C4-2B (cell line): ENCODE measurements around the gene TRIM61.
"Not testable (repeated sequence)": the region's sequence is repeated elsewhere in the genome, so short reads cannot be mapped to it uniquely, and the experiment has no call there.

Experiments
- ZFX ChIP-seq: fragments of 450-650 bp; IDR thresholded peaks from 2 replicates; pipeline ENCODE4 v1.6.1; 2017
- TF ChIP-seq, protein P1 (sequence below): fragments of 450-650 bp; conservative IDR thresholded peaks from 2 replicates; pipeline ENCODE4 v1.5.1; 2017; ENCODE audit warnings: mild to moderate bottlenecking

DNA sequence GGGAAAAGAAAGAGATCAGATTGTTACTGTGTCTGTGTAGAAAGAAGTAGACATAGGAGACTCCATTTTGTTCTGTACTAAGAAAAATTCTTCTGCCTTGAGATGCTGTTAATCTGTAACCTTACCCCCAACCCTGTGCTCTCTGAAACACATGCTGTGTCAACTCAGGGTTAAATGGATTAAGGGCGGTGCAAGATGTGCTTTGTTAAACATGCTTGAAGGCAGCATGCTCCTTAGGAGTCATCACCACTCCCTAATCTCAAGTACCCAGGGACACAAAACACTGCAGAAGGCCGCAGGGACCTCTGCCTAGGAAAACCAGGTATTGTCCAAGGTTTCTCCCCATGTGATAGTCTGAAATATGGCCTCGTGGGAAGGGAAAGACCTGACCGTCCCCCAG, 24.5 kb upstream of the TRIM61 start:
- TF ChIP-seq, protein P1, sequence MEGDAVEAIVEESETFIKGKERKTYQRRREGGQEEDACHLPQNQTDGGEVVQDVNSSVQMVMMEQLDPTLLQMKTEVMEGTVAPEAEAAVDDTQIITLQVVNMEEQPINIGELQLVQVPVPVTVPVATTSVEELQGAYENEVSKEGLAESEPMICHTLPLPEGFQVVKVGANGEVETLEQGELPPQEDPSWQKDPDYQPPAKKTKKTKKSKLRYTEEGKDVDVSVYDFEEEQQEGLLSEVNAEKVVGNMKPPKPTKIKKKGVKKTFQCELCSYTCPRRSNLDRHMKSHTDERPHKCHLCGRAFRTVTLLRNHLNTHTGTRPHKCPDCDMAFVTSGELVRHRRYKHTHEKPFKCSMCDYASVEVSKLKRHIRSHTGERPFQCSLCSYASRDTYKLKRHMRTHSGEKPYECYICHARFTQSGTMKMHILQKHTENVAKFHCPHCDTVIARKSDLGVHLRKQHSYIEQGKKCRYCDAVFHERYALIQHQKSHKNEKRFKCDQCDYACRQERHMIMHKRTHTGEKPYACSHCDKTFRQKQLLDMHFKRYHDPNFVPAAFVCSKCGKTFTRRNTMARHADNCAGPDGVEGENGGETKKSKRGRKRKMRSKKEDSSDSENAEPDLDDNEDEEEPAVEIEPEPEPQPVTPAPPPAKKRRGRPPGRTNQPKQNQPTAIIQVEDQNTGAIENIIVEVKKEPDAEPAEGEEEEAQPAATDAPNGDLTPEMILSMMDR: not testable (repeated sequence)
- not testable (repeated sequence) for TF ChIP-seq ZFX
